ENCODE measurements around the gene ZBTB20. TPM values are rescaled to one million over a fixed set of nuclear protein-coding genes. Genes with fewer than 3 reads are reported as not detected.
A peak's percentile ranks its signal among the peaks of the same experiment; 100 is the strongest.

The ZBTB20 gene
- total RNA-seq, 1 donor from 2014 or later = 63.3 TPM

- DNase-seq (ENCODE audit: low spot score) = no peak
Measured at GRCh38 chr3:114538211-114538610, 608.9 kb downstream of the ZBTB20 start.

DNA sequence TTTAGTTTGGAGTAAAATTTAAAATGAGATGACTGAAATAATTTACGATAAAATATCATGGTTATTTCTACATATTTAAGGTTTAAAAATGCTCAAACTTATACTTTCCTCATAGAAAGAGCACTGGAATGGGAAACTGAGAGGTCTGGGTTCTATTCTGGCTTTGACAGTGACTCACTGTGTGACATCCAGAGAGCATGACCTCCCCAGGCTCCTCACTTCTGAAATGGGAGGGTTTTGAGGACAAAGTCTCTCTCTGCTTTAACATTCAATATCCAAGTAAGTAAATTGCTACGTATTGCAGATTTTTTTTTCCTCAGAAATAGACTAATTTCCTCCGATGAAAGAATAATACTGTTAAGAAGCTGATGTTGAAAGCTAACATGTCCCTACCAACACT is 618.6 kb downstream of the ZBTB20 start:
- no peak for DNase-seq (ENCODE audit: low spot score)

- DNase-seq (ENCODE audit: low spot score) = no peak
Measured at GRCh38 chr3:114527036-114527644, 619.9 kb downstream of the ZBTB20 start.

GRCh38 chr3:114525278-114525677 is 621.8 kb downstream of the ZBTB20 start:
- DNase-seq (ENCODE audit: low spot score) = no peak

DNA sequence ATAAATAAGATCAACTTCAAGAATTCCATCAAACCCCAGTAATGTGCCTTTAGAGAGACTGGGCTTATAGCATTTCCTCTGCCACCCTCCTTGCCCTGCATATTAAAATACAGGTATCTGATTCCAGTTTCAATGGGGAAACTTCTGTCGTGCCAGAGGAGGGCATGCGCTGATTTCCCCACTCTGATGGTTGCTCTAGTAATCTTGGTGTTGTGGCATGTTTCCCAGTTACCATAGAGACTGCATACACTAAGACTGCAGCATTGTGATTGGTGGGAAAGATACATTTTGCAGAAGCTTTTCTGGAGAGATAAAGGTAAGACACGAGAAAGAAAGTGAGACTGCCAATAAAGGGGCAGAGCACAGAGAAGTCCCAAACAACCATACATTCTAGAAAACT is 627.7 kb downstream of the ZBTB20 start:
- DNase-seq (ENCODE audit: low spot score) = peak; percentile 89

GRCh38 chr3:114518206-114518808 is 628.8 kb downstream of the ZBTB20 start:
- no peak for DNase-seq (ENCODE audit: low spot score)

GRCh38 chr3:114510201-114510600 is 636.9 kb downstream of the ZBTB20 start:
- DNase-seq (ENCODE audit: low spot score) = no peak

- no peak for DNase-seq (ENCODE audit: low spot score)
Measured at GRCh38 chr3:114509756-114510155, 637.3 kb downstream of the ZBTB20 start.

DNA sequence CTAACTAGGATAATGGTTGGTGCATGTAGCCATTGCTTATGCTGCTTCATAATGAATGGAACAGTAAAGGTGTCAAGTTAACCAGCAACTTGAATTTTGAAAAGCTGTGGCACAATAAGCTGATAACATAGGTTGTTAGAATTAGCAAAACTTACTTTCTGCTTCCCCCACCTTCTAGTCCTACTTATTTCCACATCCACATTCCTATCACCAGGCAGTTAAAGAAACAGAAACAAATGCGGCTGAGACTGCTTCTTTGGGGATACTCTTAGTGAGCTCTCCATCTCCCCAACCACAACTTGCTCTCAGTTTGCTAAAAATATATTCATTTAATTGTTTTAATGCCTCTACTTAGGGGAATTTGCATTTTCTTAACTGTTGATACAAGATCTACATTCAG is 638.1 kb downstream of the ZBTB20 start:
- no peak for DNase-seq (ENCODE audit: low spot score)

GRCh38 chr3:114508208-114508607 is 638.9 kb downstream of the ZBTB20 start:
- DNase-seq (ENCODE audit: low spot score) = no peak

DNA sequence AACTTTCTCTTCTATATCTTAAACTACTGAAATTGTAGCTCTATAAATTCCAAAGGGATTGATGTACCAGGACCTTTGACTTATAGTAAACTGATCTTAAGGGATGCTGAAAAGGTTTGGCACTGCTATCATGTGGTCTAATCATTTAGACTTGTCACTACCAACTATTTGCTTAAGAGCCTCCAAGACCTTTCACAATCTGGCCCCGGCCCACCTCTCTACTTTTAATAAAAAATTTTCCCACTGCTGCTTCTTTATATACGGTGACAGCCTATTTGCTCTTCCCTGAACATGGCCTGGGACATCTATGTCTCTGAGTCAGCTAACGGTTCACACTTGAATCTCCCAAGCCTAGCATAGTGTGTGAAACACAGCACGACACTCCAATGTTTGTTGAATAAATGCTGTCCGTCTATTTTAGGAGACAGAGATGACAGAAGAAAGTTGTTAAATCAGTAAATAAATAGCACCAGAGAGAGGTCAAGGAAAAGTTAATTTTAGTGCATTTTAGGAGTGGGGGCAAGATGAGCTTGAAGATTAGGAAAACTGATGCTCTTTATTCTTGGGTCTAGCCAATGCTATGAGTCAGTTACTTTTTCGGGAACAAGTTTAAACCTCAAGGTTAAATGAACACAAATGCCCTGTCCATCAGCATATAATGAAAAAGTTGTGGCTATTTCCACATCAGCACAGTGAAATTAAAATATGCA is 640.3 kb downstream of the ZBTB20 start:
- DNase-seq (ENCODE audit: low spot score) = no peak

DNA sequence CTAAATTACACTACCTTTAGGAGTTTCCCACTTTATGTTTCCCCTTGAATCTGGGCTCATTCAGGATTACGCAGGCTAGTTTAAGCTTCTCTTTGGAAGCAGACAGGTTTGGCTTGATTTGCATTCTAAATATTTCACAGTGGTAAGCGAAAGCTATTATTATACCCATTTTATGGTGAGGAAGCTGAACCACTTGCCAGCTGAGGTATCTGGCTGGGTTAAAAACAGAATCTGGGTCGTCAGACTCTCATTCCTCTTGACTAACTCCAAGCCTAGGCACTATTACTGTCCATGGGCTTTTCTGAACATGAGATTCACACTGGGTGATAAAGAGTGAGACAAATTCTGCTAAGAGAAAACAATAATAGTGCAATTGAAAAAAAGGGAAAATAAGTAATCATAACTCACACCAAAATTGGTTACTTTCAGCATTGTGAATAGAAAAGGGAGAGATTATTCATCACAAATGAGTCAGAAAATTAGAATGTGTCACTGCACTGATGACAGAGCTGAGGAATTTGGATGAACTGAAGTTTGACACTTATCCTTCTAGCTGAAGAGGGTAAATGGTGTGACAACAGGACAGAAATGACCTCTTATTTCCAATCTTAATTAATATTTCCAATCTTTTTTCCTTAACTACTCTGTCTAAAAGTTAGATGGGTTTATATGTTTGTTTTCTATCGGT is 642.0 kb downstream of the ZBTB20 start:
- DNase-seq (ENCODE audit: low spot score) = no peak

DNA sequence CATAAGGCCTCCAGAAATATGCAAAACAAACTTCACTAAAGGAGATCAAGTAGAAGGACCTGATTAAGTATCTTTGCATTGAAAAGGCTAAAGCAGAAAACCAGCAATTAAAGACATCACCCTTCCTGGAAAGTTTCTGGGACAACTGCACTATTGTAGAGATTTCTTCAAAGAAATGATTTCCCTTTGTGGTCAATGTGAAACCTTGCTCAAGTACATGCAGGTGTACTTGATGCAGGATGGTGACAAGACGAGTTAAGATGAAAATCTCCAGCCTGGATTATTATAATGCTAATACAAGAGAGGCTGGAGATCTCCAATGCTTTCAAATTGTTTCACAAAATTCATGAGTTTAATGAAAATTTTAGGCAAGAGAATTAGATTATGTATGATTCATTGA is 644.9 kb downstream of the ZBTB20 start:
- DNase-seq (ENCODE audit: low spot score) = no peak

DNA sequence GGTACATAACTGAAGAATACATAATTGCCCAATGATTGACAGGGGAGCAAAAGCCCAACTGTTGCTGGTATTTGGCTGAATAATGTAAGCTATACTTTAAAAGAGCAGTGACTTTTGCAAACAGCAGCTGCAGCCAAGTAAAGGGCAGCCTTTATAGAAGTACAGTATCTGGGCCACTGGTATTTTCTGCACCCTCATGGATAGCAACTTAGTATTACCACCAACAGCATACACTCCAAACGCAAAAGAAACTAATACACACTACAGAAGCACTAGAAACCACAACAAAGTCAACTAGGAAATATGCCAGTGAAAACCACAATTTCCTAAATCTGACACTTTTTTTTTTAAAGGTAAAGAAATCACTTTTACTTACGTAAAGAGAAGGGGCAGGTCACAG is 647.1 kb downstream of the ZBTB20 start:
- DNase-seq (ENCODE audit: low spot score) = no peak

DNA sequence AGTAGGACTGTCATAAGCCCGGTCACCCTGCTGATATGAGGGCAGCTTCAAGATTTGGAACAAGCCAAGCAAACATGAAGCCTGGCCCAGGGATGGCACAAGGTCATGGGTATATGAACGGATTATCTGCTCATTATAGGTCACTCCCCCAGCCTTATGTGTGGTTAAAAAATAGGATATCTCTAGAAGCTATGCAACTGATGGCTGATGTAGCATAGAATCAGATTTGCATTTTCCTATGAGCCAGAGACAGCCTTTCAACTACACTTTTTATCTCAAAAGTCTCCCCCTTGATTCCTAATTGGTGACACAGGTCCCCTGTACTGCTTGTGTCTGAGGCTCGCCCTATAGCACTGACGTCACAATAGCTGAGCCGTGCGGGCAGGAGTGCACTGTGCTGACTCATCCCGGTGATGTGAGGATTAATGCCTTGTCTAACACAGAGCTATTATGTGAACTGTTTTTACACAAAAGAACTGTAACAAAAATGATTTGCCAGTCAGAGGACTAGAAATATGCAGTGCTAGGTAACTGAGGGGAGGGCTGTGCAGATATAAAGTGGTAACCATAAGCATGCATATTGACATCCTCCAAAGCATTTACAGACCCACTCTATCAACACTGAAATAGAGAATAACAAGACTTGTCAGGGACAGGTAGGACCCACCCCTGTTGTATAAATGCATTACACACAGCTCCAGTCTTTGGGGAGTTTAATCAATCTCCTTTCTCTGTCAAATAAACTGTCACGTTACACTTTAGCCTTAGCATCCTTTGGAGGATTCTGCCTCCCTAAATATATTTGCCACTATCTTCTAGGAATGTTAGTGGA is 648.3 kb downstream of the ZBTB20 start:
- DNase-seq (ENCODE audit: low spot score) = peak; percentile 21

DNA sequence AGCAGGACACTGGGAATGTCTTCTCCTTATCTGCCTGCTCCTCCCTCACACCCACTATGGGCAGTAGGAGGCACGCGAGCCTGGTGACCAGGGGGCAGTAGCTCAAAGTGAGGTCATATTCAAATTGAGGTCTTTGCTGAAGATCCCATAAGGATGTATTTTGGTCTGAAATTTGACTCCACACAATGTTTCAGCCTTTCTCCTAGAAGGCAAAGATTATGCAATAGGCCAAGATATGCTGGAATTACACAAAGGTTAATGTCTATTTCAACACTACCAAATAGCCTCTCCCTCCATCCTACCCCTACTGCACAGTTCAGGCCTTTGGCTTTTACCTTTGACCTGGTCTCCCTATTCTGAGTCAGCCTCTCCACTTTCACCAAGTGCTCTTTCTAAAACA is 650.2 kb downstream of the ZBTB20 start:
- no peak for DNase-seq (ENCODE audit: low spot score)

DNA sequence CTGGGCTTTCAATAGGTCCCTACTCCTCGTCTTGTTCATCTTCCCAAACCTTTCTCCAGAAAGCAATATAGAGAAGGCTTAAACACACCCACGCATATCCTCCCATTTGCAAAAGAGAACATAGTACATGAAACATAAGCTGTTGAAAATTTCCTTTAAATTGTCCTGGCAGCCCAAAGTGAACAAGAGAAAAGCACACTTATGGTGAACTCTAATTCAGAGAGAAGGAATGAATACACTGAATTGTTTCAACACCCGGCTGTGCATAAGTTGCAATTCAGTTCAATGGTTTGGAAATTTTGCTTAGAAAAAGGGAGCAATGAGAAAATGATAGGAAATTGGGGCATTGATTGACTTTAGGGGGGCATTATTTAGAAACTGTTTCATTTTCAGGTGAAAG is 650.6 kb downstream of the ZBTB20 start:
- no peak for DNase-seq (ENCODE audit: low spot score)

- DNase-seq (ENCODE audit: low spot score) = no peak
Measured at GRCh38 chr3:114496021-114496434, 651.1 kb downstream of the ZBTB20 start.

DNA sequence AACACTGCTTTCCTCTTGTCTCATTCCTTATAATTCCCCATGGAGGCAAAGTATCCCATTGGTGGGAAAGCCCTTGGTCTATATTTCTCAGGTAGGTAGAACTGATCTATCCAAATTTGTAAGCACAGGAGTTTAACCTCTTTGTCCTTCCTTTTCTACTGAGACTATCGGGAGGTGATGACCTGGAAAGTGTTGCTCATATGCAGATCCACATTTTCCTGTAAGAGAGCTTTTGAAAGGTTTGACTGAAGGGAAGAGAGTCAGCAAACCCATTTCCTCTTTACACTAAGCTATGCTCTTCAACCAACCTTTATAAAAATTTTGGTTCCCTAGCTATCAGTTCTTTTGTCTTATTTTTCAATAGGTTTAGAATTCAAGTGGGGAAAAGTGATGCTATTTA is 652.6 kb downstream of the ZBTB20 start:
- DNase-seq (ENCODE audit: low spot score) = no peak

DNA sequence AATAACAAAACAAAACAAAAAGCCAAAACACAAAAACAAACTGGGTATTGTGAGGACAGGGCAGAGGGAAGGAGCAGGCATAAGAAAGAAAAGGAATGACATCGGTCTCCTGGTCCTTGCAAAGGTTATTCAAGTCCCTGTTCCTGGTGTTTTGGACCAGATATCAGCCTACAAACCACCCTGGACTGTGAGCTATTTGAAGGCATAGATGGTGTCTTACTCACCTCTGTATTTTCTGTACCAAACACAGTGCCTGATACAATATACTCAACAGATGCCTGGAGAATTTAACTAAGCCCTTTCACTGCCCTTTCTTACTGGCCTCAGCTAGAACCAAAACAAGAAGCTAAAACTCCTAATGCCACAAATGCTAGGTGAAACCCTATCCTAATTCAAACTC is 656.3 kb downstream of the ZBTB20 start:
- DNase-seq (ENCODE audit: low spot score) = no peak

GRCh38 chr3:114487502-114487901 is 659.6 kb downstream of the ZBTB20 start:
- no peak for DNase-seq (ENCODE audit: low spot score)

- DNase-seq (ENCODE audit: low spot score) = no peak
Measured at GRCh38 chr3:114484919-114485318, 662.2 kb downstream of the ZBTB20 start.
